ENCODE results near the gene GRID1.

The GRID1 gene

GRCh38 chr10:85857791-85858190 lies 508.8 kb downstream of the GRID1 start:
- H3K18ac ChIP-seq (ENCODE audit: low read length) = no peak overlapping the region
- no peak overlapping the region for H2BK15ac ChIP-seq (replicated peaks; ENCODE audit: low read depth)
- no peak overlapping the region for H2BK120ac ChIP-seq (ENCODE audit: low read depth, low read length)
- WGBS (ENCODE audit: extremely low coverage, insufficient coverage, low lambda C conversion rate) = no CpG with 5 or more reads among the region's 3 CpGs
- H2BK5ac ChIP-seq (ENCODE audit: low read length) = no peak overlapping the region
- H3K79me1 ChIP-seq (ENCODE audit: low read length) = no peaks in the 10 kb centered on the region
- H3K56ac ChIP-seq (ENCODE audit: low read length) = no peak overlapping the region
- H3K4ac ChIP-seq (ENCODE audit: low read depth, low read length) = no peak overlapping the region
- no peak overlapping the region for H3K23ac ChIP-seq (ENCODE audit: low read length)
- no peaks in the 10 kb centered on the region for H3K27me3 ChIP-seq (ENCODE audit: insufficient read depth, low read length, poor library complexity)
- no peaks in the 10 kb centered on the region for H3K4me1 ChIP-seq (ENCODE audit: control insufficient read depth, low read depth, low read length)
- H3K36me3 ChIP-seq (ENCODE audit: control insufficient read depth, insufficient read depth, low read length) = no peaks in the 10 kb centered on the region
- H3K4me2 ChIP-seq (ENCODE audit: low read length) = no peak overlapping the region
- no peak overlapping the region for H3K4me3 ChIP-seq (ENCODE audit: low read length)
- H4K8ac ChIP-seq (ENCODE audit: low read depth, low read length) = no peak overlapping the region
- no peak overlapping the region for H2AK5ac ChIP-seq (ENCODE audit: low read length)
- H4K5ac ChIP-seq (ENCODE audit: low read length) = no peak overlapping the region
- no peak overlapping the region for H3K9ac ChIP-seq (ENCODE audit: low read length)
- H3K27ac ChIP-seq (ENCODE audit: low read depth, low read length) = no peak overlapping the region
- no peaks in the 10 kb centered on the region for H3K79me2 ChIP-seq (ENCODE audit: control insufficient read depth, insufficient read depth, low read length)
- DNase-seq = no peak

- H4K5ac ChIP-seq (ENCODE audit: low read length) = no peak overlapping the region
- H3K27me3 ChIP-seq (ENCODE audit: insufficient read depth, low read length, poor library complexity) = no peaks in the 10 kb centered on the region
- no peak overlapping the region for H3K9ac ChIP-seq (ENCODE audit: low read length)
- no peak overlapping the region for H3K4me3 ChIP-seq (ENCODE audit: low read length)
- H4K8ac ChIP-seq (ENCODE audit: low read depth, low read length) = no peak overlapping the region
- H3K79me2 ChIP-seq (ENCODE audit: control insufficient read depth, insufficient read depth, low read length) = no peaks in the 10 kb centered on the region
- WGBS (ENCODE audit: extremely low coverage, insufficient coverage, low lambda C conversion rate) = no CpG with 5 or more reads among the region's 9 CpGs
- no peak overlapping the region for H2AK5ac ChIP-seq (ENCODE audit: low read length)
- H2BK120ac ChIP-seq (ENCODE audit: low read depth, low read length) = no peak overlapping the region
- H3K79me1 ChIP-seq (ENCODE audit: low read length) = no peaks in the 10 kb centered on the region
- no peak overlapping the region for H3K4ac ChIP-seq (ENCODE audit: low read depth, low read length)
- no peak overlapping the region for H2BK15ac ChIP-seq (replicated peaks; ENCODE audit: low read depth)
- H3K56ac ChIP-seq (ENCODE audit: low read length) = no peak overlapping the region
- no peak overlapping the region for H2BK5ac ChIP-seq (ENCODE audit: low read length)
- no peak for DNase-seq
- H3K27ac ChIP-seq (ENCODE audit: low read depth, low read length) = no peak overlapping the region
- no peak overlapping the region for H3K18ac ChIP-seq (ENCODE audit: low read length)
- H3K23ac ChIP-seq (ENCODE audit: low read length) = no peak overlapping the region
- no peaks in the 10 kb centered on the region for H3K36me3 ChIP-seq (ENCODE audit: control insufficient read depth, insufficient read depth, low read length)
- H3K4me1 ChIP-seq (ENCODE audit: control insufficient read depth, low read depth, low read length) = no peaks in the 10 kb centered on the region
- no peak overlapping the region for H3K4me2 ChIP-seq (ENCODE audit: low read length)
Observed at GRCh38 chr10:85857305-85857704, 509.3 kb downstream of the GRID1 start.

DNA sequence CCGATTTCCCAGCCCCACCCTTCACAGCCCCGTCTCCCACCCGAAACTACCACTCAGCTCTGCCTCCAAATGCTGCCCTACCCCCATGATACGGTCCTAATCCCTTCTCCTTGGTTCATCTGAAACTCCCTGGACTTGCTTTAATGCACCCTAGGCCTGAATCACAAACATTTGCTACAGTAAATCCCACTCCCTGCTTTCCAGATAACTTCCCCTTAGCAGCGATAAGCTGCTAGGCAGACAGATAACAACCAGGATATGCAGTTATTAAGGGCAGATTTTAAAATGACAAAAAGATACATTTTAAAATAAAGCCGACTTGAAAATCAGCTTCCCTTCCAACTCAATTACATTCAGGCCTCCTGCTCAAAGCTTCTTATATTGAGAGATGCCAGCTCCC lies 514.7 kb downstream of the GRID1 start:
- Histone ChIP-seq H3K4ac (ENCODE audit: low read depth, low read length) (no peak overlapping the region), H3K27ac (ENCODE audit: low read depth, low read length) (no peak overlapping the region), H2BK120ac (ENCODE audit: low read depth, low read length) (no peak overlapping the region), H3K18ac (ENCODE audit: low read length) (no peak overlapping the region), H4K5ac (ENCODE audit: low read length) (no peak overlapping the region), H4K8ac (ENCODE audit: low read depth, low read length) (no peak overlapping the region), H2BK15ac (replicated peaks; ENCODE audit: low read depth) (no peak overlapping the region), H3K27me3 (ENCODE audit: insufficient read depth, low read length, poor library complexity) (no peaks in the 10 kb centered on the region), H3K4me3 (ENCODE audit: low read length) (no peak overlapping the region), H3K9ac (ENCODE audit: low read length) (no peak overlapping the region), H2BK5ac (ENCODE audit: low read length) (no peak overlapping the region), H3K79me1 (ENCODE audit: low read length) (no peaks in the 10 kb centered on the region), H3K56ac (ENCODE audit: low read length) (no peak overlapping the region), H3K4me1 (ENCODE audit: control insufficient read depth, low read depth, low read length) (no peaks in the 10 kb centered on the region), H3K23ac (ENCODE audit: low read length) (no peak overlapping the region), H3K79me2 (ENCODE audit: control insufficient read depth, insufficient read depth, low read length) (no peaks in the 10 kb centered on the region), H2AK5ac (ENCODE audit: low read length) (no peak overlapping the region), H3K36me3 (ENCODE audit: control insufficient read depth, insufficient read depth, low read length) (no peaks in the 10 kb centered on the region), H3K4me2 (ENCODE audit: low read length) (no peak overlapping the region)
- no peak for DNase-seq
- WGBS (ENCODE audit: extremely low coverage, insufficient coverage, low lambda C conversion rate) = no CpG with 5 or more reads among the region's 6 CpGs

- H3K23ac ChIP-seq (ENCODE audit: low read length) = no peak overlapping the region
- no peaks in the 10 kb centered on the region for H3K36me3 ChIP-seq (ENCODE audit: control insufficient read depth, insufficient read depth, low read length)
- H2BK120ac ChIP-seq (ENCODE audit: low read depth, low read length) = no peak overlapping the region
- H3K4me1 ChIP-seq (ENCODE audit: control insufficient read depth, low read depth, low read length) = no peaks in the 10 kb centered on the region
- no peaks in the 10 kb centered on the region for H3K27me3 ChIP-seq (ENCODE audit: insufficient read depth, low read length, poor library complexity)
- no peak overlapping the region for H4K8ac ChIP-seq (ENCODE audit: low read depth, low read length)
- H3K18ac ChIP-seq (ENCODE audit: low read length) = no peak overlapping the region
- H3K9ac ChIP-seq (ENCODE audit: low read length) = no peak overlapping the region
- H2BK15ac ChIP-seq (replicated peaks; ENCODE audit: low read depth) = no peak overlapping the region
- H3K79me2 ChIP-seq (ENCODE audit: control insufficient read depth, insufficient read depth, low read length) = no peaks in the 10 kb centered on the region
- H3K27ac ChIP-seq (ENCODE audit: low read depth, low read length) = no peak overlapping the region
- no peak for DNase-seq
- no peak overlapping the region for H3K56ac ChIP-seq (ENCODE audit: low read length)
- WGBS (ENCODE audit: extremely low coverage, insufficient coverage, low lambda C conversion rate) = no CpG with 5 or more reads among the region's 2 CpGs
- H3K4me2 ChIP-seq (ENCODE audit: low read length) = no peak overlapping the region
- no peak overlapping the region for H4K5ac ChIP-seq (ENCODE audit: low read length)
- H3K4ac ChIP-seq (ENCODE audit: low read depth, low read length) = no peak overlapping the region
- H2AK5ac ChIP-seq (ENCODE audit: low read length) = no peak overlapping the region
- no peak overlapping the region for H3K4me3 ChIP-seq (ENCODE audit: low read length)
- no peak overlapping the region for H2BK5ac ChIP-seq (ENCODE audit: low read length)
- no peaks in the 10 kb centered on the region for H3K79me1 ChIP-seq (ENCODE audit: low read length)
Observed at GRCh38 chr10:85851325-85851724, 515.3 kb downstream of the GRID1 start.

- Histone ChIP-seq H2BK5ac (ENCODE audit: low read length) (no peak overlapping the region), H3K27me3 (ENCODE audit: insufficient read depth, low read length, poor library complexity) (no peaks in the 10 kb centered on the region), H4K5ac (ENCODE audit: low read length) (no peak overlapping the region), H3K79me2 (ENCODE audit: control insufficient read depth, insufficient read depth, low read length) (no peaks in the 10 kb centered on the region), H3K4me1 (ENCODE audit: control insufficient read depth, low read depth, low read length) (no peaks in the 10 kb centered on the region), H3K23ac (ENCODE audit: low read length) (no peak overlapping the region), H2BK120ac (ENCODE audit: low read depth, low read length) (no peak overlapping the region), H4K8ac (ENCODE audit: low read depth, low read length) (no peak overlapping the region), H3K36me3 (ENCODE audit: control insufficient read depth, insufficient read depth, low read length) (no peaks in the 10 kb centered on the region), H3K79me1 (ENCODE audit: low read length) (no peaks in the 10 kb centered on the region), H3K27ac (ENCODE audit: low read depth, low read length) (no peak overlapping the region), H2AK5ac (ENCODE audit: low read length) (no peak overlapping the region), H2BK15ac (replicated peaks; ENCODE audit: low read depth) (no peak overlapping the region), H3K9ac (ENCODE audit: low read length) (no peak overlapping the region), H3K4ac (ENCODE audit: low read depth, low read length) (no peak overlapping the region), H3K4me3 (ENCODE audit: low read length) (no peak overlapping the region), H3K56ac (ENCODE audit: low read length) (no peak overlapping the region), H3K18ac (ENCODE audit: low read length) (no peak overlapping the region), H3K4me2 (ENCODE audit: low read length) (no peak overlapping the region)
- no peak for DNase-seq
- WGBS (ENCODE audit: extremely low coverage, insufficient coverage, low lambda C conversion rate) = no CpG with 5 or more reads among the region's 3 CpGs
Observed at GRCh38 chr10:85850736-85851135, 515.9 kb downstream of the GRID1 start.

DNA sequence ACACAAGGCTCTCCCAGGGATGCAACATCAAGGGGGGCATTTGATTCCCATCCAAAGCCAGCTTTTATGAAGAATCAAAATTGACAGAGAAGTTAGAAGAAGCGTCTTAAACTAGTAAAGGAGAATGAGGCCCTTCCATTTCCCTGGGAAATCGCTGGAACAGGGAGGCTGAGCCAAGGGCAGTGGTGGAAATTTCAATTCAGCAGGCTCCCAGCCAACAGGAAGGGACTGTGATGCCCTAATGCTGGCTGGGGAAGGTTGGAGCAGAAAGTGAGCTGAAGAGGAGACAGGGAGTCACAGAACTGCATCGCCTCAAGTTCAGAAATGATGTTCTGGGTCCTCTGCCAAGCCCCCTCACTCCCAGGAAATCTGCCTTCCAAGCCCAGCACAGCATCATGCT lies 517.3 kb downstream of the GRID1 start:
- H3K4me1 ChIP-seq (ENCODE audit: control insufficient read depth, low read depth, low read length) = no peaks in the 10 kb centered on the region
- no peak overlapping the region for H4K5ac ChIP-seq (ENCODE audit: low read length)
- no peak overlapping the region for H3K27ac ChIP-seq (ENCODE audit: low read depth, low read length)
- no peak overlapping the region for H2AK5ac ChIP-seq (ENCODE audit: low read length)
- no peaks in the 10 kb centered on the region for H3K79me2 ChIP-seq (ENCODE audit: control insufficient read depth, insufficient read depth, low read length)
- no peak overlapping the region for H3K9ac ChIP-seq (ENCODE audit: low read length)
- no peak overlapping the region for H2BK120ac ChIP-seq (ENCODE audit: low read depth, low read length)
- no peak overlapping the region for H2BK5ac ChIP-seq (ENCODE audit: low read length)
- no peaks in the 10 kb centered on the region for H3K27me3 ChIP-seq (ENCODE audit: insufficient read depth, low read length, poor library complexity)
- H3K56ac ChIP-seq (ENCODE audit: low read length) = no peak overlapping the region
- H2BK15ac ChIP-seq (replicated peaks; ENCODE audit: low read depth) = no peak overlapping the region
- no peaks in the 10 kb centered on the region for H3K36me3 ChIP-seq (ENCODE audit: control insufficient read depth, insufficient read depth, low read length)
- H3K4me2 ChIP-seq (ENCODE audit: low read length) = no peak overlapping the region
- H3K23ac ChIP-seq (ENCODE audit: low read length) = no peak overlapping the region
- no peak overlapping the region for H4K8ac ChIP-seq (ENCODE audit: low read depth, low read length)
- no peak overlapping the region for H3K18ac ChIP-seq (ENCODE audit: low read length)
- H3K79me1 ChIP-seq (ENCODE audit: low read length) = no peaks in the 10 kb centered on the region
- no peak overlapping the region for H3K4me3 ChIP-seq (ENCODE audit: low read length)
- no peak for DNase-seq
- no peak overlapping the region for H3K4ac ChIP-seq (ENCODE audit: low read depth, low read length)
- WGBS (ENCODE audit: extremely low coverage, insufficient coverage, low lambda C conversion rate) = no CpG with 5 or more reads among the region's 3 CpGs
